Lung (tissue), 12 donors: ENCODE data around the gene TM7SF2. TPM values are rescaled to one million over a fixed set of nuclear protein-coding genes. Genes with fewer than 3 reads are reported as not detected.

ENCODE experiments used
- ATAC-seq: fragments of 200-7000 bp; cut with Tn5 transposase; one replicate; pipeline ENCODE4 v1.9.1; 2020; ENCODE audit warnings: moderate number of reproducible peaks; ENCODE audit not compliant: insufficient read depth, low FRiP score
- DNase-seq, 3 donors: peaks; one replicate each; pipeline ENCODE4 v3.0.0-alpha.2; 2013 to 2017
- H3K27ac ChIP-seq, 2 donors: one replicate each; pipeline ENCODE4 v1.5.1; 2013; ENCODE audit warnings: mild to moderate bottlenecking in 2 of 2, moderate library complexity in 2 of 2, control low read depth in 1 of 2, inconsistent platforms in 1 of 2, low read depth in 1 of 2, low read length in 1 of 2
- H3K27me3 ChIP-seq, 3 donors: one replicate each; pipeline ENCODE4 v1.5.1; 2013; ENCODE audit warnings: low read length in 2 of 3; ENCODE audit not compliant: control insufficient read depth in 3 of 3, insufficient read depth in 3 of 3
- H3K36me3 ChIP-seq, 4 donors: one replicate each; pipeline ENCODE4 v1.5.1; 2013; ENCODE audit warnings: low read length in 4 of 4, mild to moderate bottlenecking in 1 of 4, moderate library complexity in 1 of 4; ENCODE audit not compliant: control insufficient read depth in 4 of 4, insufficient read depth in 4 of 4
- H3K4me1 ChIP-seq, 5 donors: one replicate each; pipeline ENCODE4 v1.5.1; 2013; ENCODE audit warnings: low read length in 5 of 5, mild to moderate bottlenecking in 2 of 5, moderate library complexity in 1 of 5; ENCODE audit not compliant: control insufficient read depth in 5 of 5, insufficient read depth in 5 of 5
- H3K4me3 ChIP-seq: one replicate; pipeline ENCODE4 v1.5.1; 2013; ENCODE audit warnings: mild to moderate bottlenecking, control low read depth, moderate library complexity
- H3K9ac ChIP-seq, 2 donors: one replicate each; pipeline ENCODE4 v1.5.1; 2013; ENCODE audit warnings: low read length in 2 of 2, control low read depth in 1 of 2; ENCODE audit not compliant: insufficient read depth in 1 of 2
- H3K9me3 ChIP-seq, 4 donors: one replicate each; pipeline ENCODE4 v1.5.1; 2013; ENCODE audit warnings: low read length in 3 of 4, mild to moderate bottlenecking in 1 of 4, moderate library complexity in 1 of 4; ENCODE audit not compliant: control insufficient read depth in 4 of 4, insufficient read depth in 3 of 4
- CTCF ChIP-seq: IDR thresholded peaks from 2 replicates; pipeline ENCODE4 v1.5.1; 2012; ENCODE audit warnings: mild to moderate bottlenecking; ENCODE audit errors: control extremely low read depth, extremely low read depth
- WGBS, 2 donors: extraction: QIAGEN DNeasy Blood & Tissue Kit; methylation state at CpG; one replicate each; pipeline ENCODE4 v1.1.7; 2013; 5-methylcytosine and 5-hydroxymethylcytosine counted together
- polyA plus RNA-seq, 2 donors: library from polyadenylated mRNA; stranded (reverse); fragments of 200-250 nt; gene quantifications; one replicate each; pipeline ENCODE4 v1.2.1, GENCODE V29; 2013
- total RNA-seq, 2 donors: library from RNA; depleted of rRNA in 1 of 2; stranded (reverse); fragments of >200 nt in 1 of 2; gene quantifications; one replicate each; pipeline ENCODE4 v1.2.1, GENCODE V29; 2014 to 2021
- donor health status: control.
- donor health status: control.
- donor health status: Bipolar disorder and iron deficiency.
- donor health status: healthy.
- donor health status: DM: yes; HTN: yes; CAD: no.

The TM7SF2 gene
- total and polyA plus RNA-seq, 4 donors, result 30.3 to 82.7 (median 54.7) TPM

GRCh38 chr11:65150509-65151299, 39.0 kb downstream of the TM7SF2 start:
- DNase-seq (peak; percentile 27 to 50 (median 39)), ATAC-seq (peak; percentile 91)
- WGBS, 2 donors, result 11 to 22% methylated on average over 12 of the region's 12 CpGs
- no peaks in the 10 kb centered on the region for H3K36me3 ChIP-seq
- H3K27me3 ChIP-seq, result no peaks in the 10 kb centered on the region
- H3K4me3 ChIP-seq, result no peak overlapping the region
- TF ChIP-seq CTCF, result no peak
- peak overlapping the region in 1 of 2 donors; percentile 13 for H3K9ac ChIP-seq
- H3K27ac ChIP-seq, result peak overlapping the region; percentile 82 to 85
- peaks cover 0 to 6% (median 3%) of the 10 kb centered on the region in 5 donors for H3K4me1 ChIP-seq
- H3K9me3 ChIP-seq, result no peaks in the 10 kb centered on the region

GRCh38 chr11:65151331-65151899, 39.7 kb downstream of the TM7SF2 start:
- Histone ChIP-seq H3K4me1 (peaks cover 0 to 6% (median 3%) of the 10 kb centered on the region in 5 donors), H3K27ac (peak overlapping the region; percentile 82 to 85), H3K27me3 (no peaks in the 10 kb centered on the region), H3K9me3 (no peaks in the 10 kb centered on the region), H3K9ac (no peak overlapping the region), H3K36me3 (no peaks in the 10 kb centered on the region), H3K4me3 (no peak overlapping the region)
- ATAC-seq, result no peak
- no peak for DNase-seq
- WGBS, 2 donors, result 47 to 64% methylated on average over 3 of the region's 3 CpGs
- no peak for TF ChIP-seq CTCF

GRCh38 chr11:65152122-65152521, 40.5 kb downstream of the TM7SF2 start:
- no peaks in the 10 kb centered on the region for H3K36me3 ChIP-seq
- H3K27ac ChIP-seq, result no peak overlapping the region
- no peaks in the 10 kb centered on the region for H3K9me3 ChIP-seq
- H3K4me1 ChIP-seq, result peaks cover 0 to 6% (median 3%) of the 10 kb centered on the region in 5 donors
- no peak for TF ChIP-seq CTCF
- no peak overlapping the region for H3K4me3 ChIP-seq
- no peak overlapping the region for H3K9ac ChIP-seq
- no peak for DNase-seq
- 70 to 71% methylated on average over 2 of the region's 2 CpGs for WGBS, 2 donors
- ATAC-seq, result no peak
- no peaks in the 10 kb centered on the region for H3K27me3 ChIP-seq
